Smooth muscle cell (in vitro differentiated cells): ENCODE data around the gene ETS1. TPM values are rescaled to one million over a fixed set of nuclear protein-coding genes. Genes with fewer than 3 reads are reported as not detected.

Experiments used
- DNase-seq: peaks from one replicate; lab custom pipeline; 2025; ENCODE audit not compliant: unreplicated experiment; lab: John Stamatoyannopoulos, UW
- H2AFZ ChIP-seq: fragments of 200-600 bp; sonication (generic); 2 replicates; pipeline ENCODE4 v1.6.0; 2016; ENCODE audit warnings: antibody characterized with exemption, low read depth, mild to moderate bottlenecking
- H3F3A ChIP-seq: fragments of 200-600 bp; sonication (generic); 2 replicates; pipeline ENCODE4 v1.6.0; 2017; ENCODE audit warnings: antibody characterized with exemption, low read depth
- H3K27ac ChIP-seq: fragments of 200-600 bp; sonication (generic); 2 replicates; pipeline ENCODE4 v1.5.1; 2016; ENCODE audit warnings: low read depth, mild to moderate bottlenecking
- H3K27me3 ChIP-seq: fragments of 200-600 bp; sonication (generic); 2 replicates; pipeline ENCODE4 v1.6.1; 2016; ENCODE audit warnings: low read depth, mild to moderate bottlenecking
- H3K36me3 ChIP-seq: fragments of 200-600 bp; sonication (generic); 2 replicates; pipeline ENCODE4 v1.5.1; 2016; ENCODE audit warnings: low read depth
- H3K4me1 ChIP-seq: fragments of 200-600 bp; sonication (generic); 2 replicates; pipeline ENCODE4 v1.5.1; 2016; ENCODE audit warnings: low read depth
- H3K4me2 ChIP-seq: fragments of 200-600 bp; sonication (generic); 2 replicates; pipeline ENCODE4 v1.6.0; 2016; ENCODE audit warnings: mild to moderate bottlenecking
- H3K4me3 ChIP-seq: fragments of 200-600 bp; sonication (generic); 2 replicates; pipeline ENCODE4 v1.5.1; 2016; ENCODE audit warnings: mild to moderate bottlenecking
- H3K79me2 ChIP-seq: fragments of 200-600 bp; sonication (generic); 2 replicates; pipeline ENCODE4 v1.6.0; 2016; ENCODE audit warnings: low read depth, mild to moderate bottlenecking
- H3K9ac ChIP-seq: fragments of 200-600 bp; sonication (generic); 2 replicates; pipeline ENCODE4 v1.6.0; 2016; ENCODE audit warnings: low read depth
- H3K9me3 ChIP-seq: fragments of 200-600 bp; sonication (generic); replicated peaks from 2 replicates; pipeline ENCODE4 v1.5.1; 2016; ENCODE audit warnings: low read depth
- H4K20me1 ChIP-seq: fragments of 200-600 bp; sonication (generic); 2 replicates; pipeline ENCODE4 v1.6.0; 2016; ENCODE audit warnings: low read depth
- CTCF ChIP-seq: fragments of 200-600 bp; sonication (generic); IDR thresholded peaks from 2 replicates; pipeline ENCODE4 v1.5.1; 2017; ENCODE audit warnings: borderline replicate concordance, mild to moderate bottlenecking, antibody characterized with exemption; ENCODE audit not compliant: insufficient read depth, poor library complexity, severe bottlenecking
- WGBS: methylation state at CpG from one replicate; pipeline ENCODE4 v1.1.7; 2016; ENCODE audit warnings: low lambda C conversion rate; 5-methylcytosine and 5-hydroxymethylcytosine counted together
- polyA plus RNA-seq: library from polyadenylated mRNA; unstranded; fragments of >200 nt; fragmentation: Nextera tagmentation; extraction: Ambion mirVana; gene quantifications from 2 replicates; pipeline ENCODE4 v1.2.1, GENCODE V29; 2016
- total RNA-seq: library from RNA; depleted of rRNA; stranded (reverse); fragments of >200 nt; gene quantifications from 2 replicates; pipeline ENCODE4 v1.2.3, GENCODE V29; 2014

The ETS1 gene
- total and polyA plus RNA-seq, 2 experiments from 2014 or later, result 4.1 to 22.8 TPM

GRCh38 chr11:128494418-128495332 lies 92.7 kb downstream of the ETS1 start:
- peaks cover 7% of the 10 kb centered on the region for H3K36me3 ChIP-seq
- peaks cover 26% of the 10 kb centered on the region for H3K4me1 ChIP-seq
- peaks cover 47% of the 10 kb centered on the region for H3F3A ChIP-seq
- WGBS, result 96% methylated on average over 3 of the region's 3 CpGs
- peaks cover 86% of the 10 kb centered on the region for H3K79me2 ChIP-seq
- no peak overlapping the region for H3K4me3 ChIP-seq
- peak overlapping the region; percentile 97 for H3K27ac ChIP-seq
- no peaks in the 10 kb centered on the region for H3K9me3 ChIP-seq
- H4K20me1 ChIP-seq, result peaks cover 23% of the 10 kb centered on the region
- no peak for DNase-seq
- no peak overlapping the region for H3K9ac ChIP-seq
- TF ChIP-seq CTCF, result no peak
- H2AFZ ChIP-seq, result no peak overlapping the region
- no peaks in the 10 kb centered on the region for H3K27me3 ChIP-seq
- no peak overlapping the region for H3K4me2 ChIP-seq

- Histone ChIP-seq H3K4me1 (peaks cover 24% of the 10 kb centered on the region), H3K27me3 (no peaks in the 10 kb centered on the region), H3K9me3 (no peaks in the 10 kb centered on the region), H3K79me2 (peaks cover 85% of the 10 kb centered on the region), H3K9ac (no peak overlapping the region), H4K20me1 (peaks cover 25% of the 10 kb centered on the region), H3K4me2 (no peak overlapping the region), H2AFZ (no peak overlapping the region), H3F3A (peaks cover 41% of the 10 kb centered on the region), H3K27ac (peak overlapping the region; percentile 20), H3K4me3 (no peak overlapping the region), H3K36me3 (peaks cover 9% of the 10 kb centered on the region)
- 81% methylated on average over 2 of the region's 2 CpGs for WGBS
- no peak for DNase-seq
- no peak for TF ChIP-seq CTCF
Measured at GRCh38 chr11:128493570-128493965, 93.8 kb downstream of the ETS1 start.

GRCh38 chr11:128492903-128493569 lies 94.3 kb downstream of the ETS1 start:
- Histone ChIP-seq H4K20me1 (peaks cover 26% of the 10 kb centered on the region), H3K4me2 (no peak overlapping the region), H3K4me1 (peaks cover 19% of the 10 kb centered on the region), H3K9ac (no peak overlapping the region), H3K36me3 (peaks cover 12% of the 10 kb centered on the region), H3F3A (peaks cover 36% of the 10 kb centered on the region), H2AFZ (no peak overlapping the region), H3K4me3 (no peak overlapping the region), H3K27me3 (no peaks in the 10 kb centered on the region), H3K27ac (peak overlapping the region; percentile 20), H3K9me3 (no peaks in the 10 kb centered on the region), H3K79me2 (peaks cover 80% of the 10 kb centered on the region)
- TF ChIP-seq CTCF, result no peak
- WGBS, result 50% methylated on average over 5 of the region's 5 CpGs
- DNase-seq, result no peak
